Motor neuron (in vitro differentiated cells): ENCODE data around the gene PLEK2. TPM values are rescaled to one million over a fixed set of nuclear protein-coding genes. Genes with fewer than 3 reads are reported as not detected.
"Not testable (repeated sequence)": the region's sequence is repeated elsewhere in the genome, so short reads cannot be mapped to it uniquely, and the experiment has no call there.

Source experiments
- ATAC-seq, 8 experiments: fragments of 200-7000 bp; cut with Tn5 transposase; replicated peaks in 6 of 8; 2 replicates each; pipeline ENCODE4 v1.8.0; 2021; ENCODE audit warnings: mild to moderate bottlenecking in 8 of 8, moderate library complexity in 8 of 8
- H3K27ac ChIP-seq, 2 donors: fragments of 250-450 bp; sonication (Bioruptor Pico); 2 replicates each; pipeline ENCODE4 v1.9.0; 2021; ENCODE audit warnings: antibody characterized with exemption in 2 of 2, mild to moderate bottlenecking in 2 of 2, moderate library complexity in 1 of 2
- H3K4me1 ChIP-seq, 2 donors: fragments of 250-450 bp; sonication (Bioruptor Pico); replicated peaks in 1 of 2; 2 replicates each; pipeline ENCODE4 v1.6.1; 2021; ENCODE audit warnings: antibody characterized with exemption in 2 of 2, mild to moderate bottlenecking in 2 of 2, moderate library complexity in 1 of 2
- H3K4me3 ChIP-seq, 5 donors: fragments of 250-450 bp; sonication (Bioruptor Pico); 2 replicates each; pipeline ENCODE4 v1.9.0; 2021; ENCODE audit warnings: antibody characterized with exemption in 5 of 5, mild to moderate bottlenecking in 5 of 5, moderate library complexity in 4 of 5
- WGBS, 10 experiments: fragments of 450-650 bp; shearing (Covaris generic); methylation state at CpG; one replicate each; pipeline ENCODE4 v1.0.0; 2022; 5-methylcytosine and 5-hydroxymethylcytosine counted together
- in situ Hi-C, 9 experiments: fragments of 400-800 bp; cut with MboI; loops; one replicate each; pipeline ENCODE4 v1.15.0; 2021; ENCODE audit warnings: low sequenced_read_pairs in 9 of 9, low pct_unique_long_range_greater_than_20kb in 2 of 9; ENCODE audit not compliant: unreplicated experiment in 9 of 9
- total RNA-seq, 8 experiments: library from RNA; unstranded; fragments of 300-600 nt; gene quantifications; 2 replicates each; pipeline versions ENCODE4 v1.2.3 to v1.2.4, GENCODE V29; 2022

PLEK2 gene
- total RNA-seq, 8 experiments from 2014 or later, result 0.22 to 2.1 (median 0.82) TPM; not detected in 3

DNA sequence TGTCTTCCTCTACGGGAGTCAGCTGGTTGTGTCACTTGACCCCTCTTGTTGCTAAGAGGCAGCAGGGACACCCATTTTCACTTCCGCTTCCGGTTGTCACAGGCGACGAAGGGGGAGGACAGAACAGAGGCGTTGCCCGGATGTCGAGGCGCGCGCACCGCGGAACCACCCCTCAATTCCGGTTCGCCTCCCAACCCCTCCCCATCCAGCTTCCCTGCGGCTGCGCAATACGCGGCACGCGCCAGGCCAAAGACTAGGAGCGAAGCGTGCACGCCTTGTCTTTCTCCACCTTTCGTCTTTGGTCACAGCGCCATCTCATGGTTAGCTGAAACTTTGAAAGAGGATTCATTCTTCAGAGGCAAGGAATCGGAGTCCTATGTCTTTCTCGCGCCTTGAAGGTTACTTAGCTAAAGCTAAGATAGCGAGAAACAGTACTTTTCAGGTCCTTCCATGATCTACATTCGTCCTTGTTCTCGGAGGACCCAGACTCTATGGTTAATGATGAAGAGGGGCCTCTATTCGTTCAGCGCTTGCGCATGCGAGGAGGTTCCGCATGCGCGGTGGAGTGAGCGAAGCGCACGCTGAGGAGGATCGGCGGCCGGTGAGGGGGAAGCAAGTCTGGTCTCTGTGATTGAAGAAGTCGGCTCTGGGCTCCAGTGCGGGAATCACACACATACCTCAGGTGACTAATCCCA is 52.0 kb downstream of the PLEK2 start, which contains the start of the genes ATP6V1D and EIF2S1:
TSS of gene ATP6V1D (minus strand) at position 30 of the 695 bp plus-strand sequence. CDS start 106 bp downstream, outside the sequence.
TSS of gene EIF2S1 (plus strand) at position 554 of the 695 bp plus-strand sequence. CDS start 4,440 bp downstream, outside the sequence.
- 0 to 4% (median 2%) methylated on average over 1 to 30 of the region's 47 CpGs; no CpG with 5 or more reads in 2 of the 10 experiments for WGBS, 10 experiments
- in situ Hi-C loops, result no loop called here
- H3K4me3 ChIP-seq, result peak within 1 kb of the TSS; percentile 42 to 81 (median 56)
- peak within 1 kb of the TSS; percentile 93 to 99 for H3K27ac ChIP-seq
- ATAC-seq, result peak; percentile 82 to 96 (median 93)
- peaks cover 18 to 26% of the 10 kb centered on the region in 2 donors for H3K4me1 ChIP-seq

DNA sequence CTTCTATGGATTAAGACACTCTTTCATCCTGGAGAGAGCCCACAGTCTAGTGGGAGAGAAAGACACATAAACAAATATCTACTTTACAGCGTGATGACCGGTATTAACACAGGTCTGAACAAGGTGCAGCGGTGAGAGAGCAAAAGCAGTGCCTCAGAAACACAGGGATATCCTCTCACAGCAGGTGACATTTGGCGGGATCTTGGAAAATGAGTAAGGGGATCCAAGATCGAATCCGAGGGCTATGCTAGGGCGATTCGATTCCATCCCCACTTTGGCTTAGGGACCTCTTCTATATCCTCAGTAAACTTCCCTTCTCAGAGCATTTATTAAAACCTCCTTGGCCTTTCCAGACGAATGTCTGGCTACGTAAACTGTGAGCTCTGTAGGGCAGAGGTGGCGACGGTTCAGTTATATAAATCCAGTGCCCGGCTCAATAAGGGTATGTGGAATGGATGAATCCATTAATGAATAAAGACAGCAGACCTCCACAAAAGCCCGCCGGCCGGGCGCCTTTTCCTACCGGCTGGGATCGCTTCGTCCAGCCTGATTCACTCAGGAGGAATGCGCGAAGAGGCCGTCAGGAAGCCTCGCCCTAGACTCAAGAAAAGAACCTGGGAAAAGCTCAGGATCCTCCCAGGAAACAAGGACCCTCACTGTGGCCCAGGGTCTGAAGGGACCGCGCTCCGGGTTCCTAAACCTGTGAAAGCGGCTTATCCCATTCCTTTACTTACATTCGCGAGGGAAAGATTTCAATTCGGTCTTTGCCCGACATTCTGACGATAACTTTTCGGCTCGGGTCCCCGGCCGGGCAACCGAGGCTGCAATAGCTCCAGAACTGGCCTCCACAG is 52.8 kb downstream of the PLEK2 start:
- WGBS, 10 experiments, result 0 to 3% (median 0%) methylated on average over 7 to 24 of the region's 38 CpGs
- H3K4me1 ChIP-seq, result peaks cover 18 to 26% of the 10 kb centered on the region in 2 donors
- H3K27ac ChIP-seq, result peak overlapping the region; percentile 27 to 78
- ATAC-seq, result peak; percentile 4 to 29 (median 6)
- peak overlapping the region; percentile 42 to 81 (median 56) for H3K4me3 ChIP-seq
- in situ Hi-C loops, result no loop called here

DNA sequence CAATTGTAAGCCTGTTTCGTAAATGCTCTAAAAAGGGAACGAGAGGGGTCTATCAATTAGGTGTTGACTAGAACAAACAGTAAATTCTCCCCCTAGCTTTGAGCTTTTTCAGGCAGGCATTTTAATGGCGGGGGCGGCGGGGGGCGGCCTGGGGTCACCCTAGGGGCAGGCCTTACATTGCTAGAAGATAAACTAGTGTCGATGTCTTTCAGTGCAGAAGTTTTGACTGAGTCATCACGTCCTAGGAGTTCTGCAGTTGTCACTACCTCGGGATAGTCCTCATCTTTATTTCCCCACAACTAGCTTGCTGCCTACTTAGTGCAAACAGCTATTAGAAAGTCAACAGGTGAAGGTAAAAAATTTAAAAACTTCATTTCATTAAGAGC is 54.0 kb downstream of the PLEK2 start:
- peaks cover 18 to 26% of the 10 kb centered on the region in 2 donors for H3K4me1 ChIP-seq
- 0 to 100% (median 0%) methylated on average over 1 to 5 of the region's 9 CpGs; no CpG with 5 or more reads in 3 of the 10 experiments for WGBS, 10 experiments
- H3K4me3 ChIP-seq, result peak overlapping the region; percentile 42 to 81 (median 56)
- no peak overlapping the region for H3K27ac ChIP-seq
- in situ Hi-C loops, result no loop called here
- ATAC-seq, result no peak

DNA sequence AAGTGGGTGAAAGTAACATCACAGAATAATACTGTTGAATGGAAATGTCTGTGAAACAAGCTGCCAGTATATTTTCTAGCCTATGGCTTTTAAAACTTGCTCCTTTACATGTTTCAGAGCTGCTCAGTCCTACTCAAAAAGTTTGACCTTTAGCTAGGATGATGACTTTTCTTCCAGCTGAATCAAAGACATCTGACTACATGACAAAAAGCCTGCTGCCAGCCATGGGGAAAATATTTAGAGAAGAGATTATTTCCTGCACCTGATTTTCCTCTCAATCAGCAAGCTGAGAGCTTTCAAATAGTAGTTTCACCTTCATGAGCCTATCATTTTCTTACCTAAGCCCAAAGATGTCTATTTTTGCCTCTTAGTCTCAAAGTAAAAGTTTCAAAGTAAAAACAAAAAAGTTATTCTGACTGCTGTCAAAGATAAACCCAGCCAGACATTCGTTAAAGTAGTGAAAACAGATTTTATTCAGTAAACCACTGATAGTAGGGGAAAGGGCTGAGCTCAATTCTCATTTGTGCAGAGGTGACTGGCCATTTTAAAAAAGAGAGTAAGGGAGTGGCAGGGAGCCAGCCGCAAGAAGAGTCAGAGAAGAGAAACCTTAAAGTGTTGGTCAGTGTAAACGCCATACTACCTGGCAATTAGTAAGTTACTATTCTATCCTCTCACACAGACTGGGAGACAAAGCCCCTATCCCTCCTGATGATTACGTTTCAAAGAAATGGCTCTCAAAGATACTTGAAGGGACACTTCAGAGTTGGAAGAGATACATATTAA is 54.6 kb downstream of the PLEK2 start:
- WGBS, 10 experiments, result 4 to 64% (median 29%) methylated on average over 2 to 4 of the region's 4 CpGs; no CpG with 5 or more reads in 3 of the 10 experiments

DNA sequence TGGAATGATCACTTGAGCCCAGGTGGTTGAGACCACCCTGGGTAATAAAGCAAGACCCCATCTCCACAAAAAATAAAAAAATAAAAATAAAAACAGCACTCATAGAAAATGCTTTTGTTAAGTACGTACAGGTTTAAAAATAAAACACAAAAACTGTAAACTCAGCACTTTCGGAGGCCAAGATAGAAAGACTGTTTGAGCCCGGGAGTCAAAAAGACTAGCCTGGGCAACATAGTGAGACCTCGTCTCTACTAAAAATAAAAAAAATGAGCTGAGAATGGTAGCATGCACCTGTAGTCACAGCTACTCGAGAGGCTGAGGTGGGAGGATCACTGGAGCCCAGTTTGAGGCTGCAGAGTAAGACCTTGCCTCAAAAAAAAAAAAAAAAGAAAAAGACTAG is 59.9 kb downstream of the PLEK2 start:
- Histone ChIP-seq H3K4me3 (no peak overlapping the region), H3K27ac (no peak overlapping the region), H3K4me1 (peaks cover 0 to 6% of the 10 kb centered on the region in 2 donors)
- in situ Hi-C loops, result no loop called here
- no peak for ATAC-seq
- WGBS, 10 experiments, result 70 to 100% (median 94%) methylated on average over 3 to 5 of the region's 5 CpGs

More for the DNA sequence above, 54.6 kb downstream of the PLEK2 start:
- Histone ChIP-seq H3K4me1 (peaks cover 18 to 26% of the 10 kb centered on the region in 2 donors), H3K27ac (no peak overlapping the region), H3K4me3 (peak overlapping the region in 4 of 5 donors; percentile 49 to 81 (median 62))
- in situ Hi-C loops, result no loop called here
- ATAC-seq, result no peak

DNA sequence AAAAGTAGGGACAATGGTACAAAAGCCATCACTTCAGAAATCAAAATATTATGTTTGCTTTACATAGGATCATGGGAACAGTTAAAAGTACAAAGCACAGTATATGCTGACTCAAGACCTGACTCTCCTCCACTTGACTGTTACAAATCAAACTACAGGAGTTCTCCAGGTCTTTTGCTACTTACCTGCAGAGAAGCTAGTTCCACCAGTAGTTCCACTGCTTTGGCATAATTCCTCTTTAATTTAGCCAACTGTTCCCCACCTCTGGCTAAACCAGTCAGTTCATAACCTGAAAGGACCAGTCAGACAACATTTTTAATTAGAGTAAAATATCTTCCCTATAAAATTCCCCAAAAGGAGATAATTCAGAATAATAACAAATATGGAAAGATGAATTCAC is 66.4 kb downstream of the PLEK2 start:
- no peak overlapping the region for H3K4me3 ChIP-seq
- in situ Hi-C loops, result no loop called here
- no peak for ATAC-seq
- no peak overlapping the region for H3K27ac ChIP-seq
- H3K4me1 ChIP-seq, result no peaks in the 10 kb centered on the region

DNA sequence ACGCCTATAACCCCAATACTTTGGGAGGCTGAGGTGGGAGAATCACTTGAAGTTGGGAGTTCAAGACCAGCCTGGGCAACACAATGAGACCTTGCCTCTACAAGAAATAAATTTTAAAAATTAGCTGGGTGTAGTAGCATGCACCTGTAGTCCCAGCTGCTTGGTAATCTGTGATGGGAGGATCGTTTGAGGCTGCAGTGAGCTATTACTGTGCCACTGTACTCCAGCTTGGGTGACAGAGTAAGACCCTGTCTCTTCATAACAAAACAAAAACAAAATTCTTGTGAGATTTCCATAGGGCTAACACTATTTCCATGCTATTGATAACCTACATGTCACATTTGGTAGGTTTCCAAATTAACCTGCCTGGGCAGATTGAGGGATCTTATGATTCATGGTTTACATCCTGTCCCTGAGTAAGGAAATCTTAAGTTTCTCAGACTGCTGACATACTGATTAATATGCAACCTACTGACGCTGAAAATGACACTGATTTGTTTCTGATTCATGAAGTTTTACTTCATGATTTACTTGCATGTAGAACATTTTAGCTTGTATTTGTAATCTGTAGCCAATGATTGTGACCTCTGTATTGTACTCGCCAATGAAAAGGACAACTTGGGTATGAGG is 68.2 kb downstream of the PLEK2 start:
- H3K4me3 ChIP-seq, result no peak overlapping the region
- ATAC-seq, result no peak
- H3K4me1 ChIP-seq, result no peaks in the 10 kb centered on the region
- in situ Hi-C loops, result no loop called here
- H3K27ac ChIP-seq, result no peak overlapping the region
- 58 to 100% (median 93%) methylated on average over 1 to 3 of the region's 4 CpGs; no CpG with 5 or more reads in 1 of the 10 experiments for WGBS, 10 experiments

DNA sequence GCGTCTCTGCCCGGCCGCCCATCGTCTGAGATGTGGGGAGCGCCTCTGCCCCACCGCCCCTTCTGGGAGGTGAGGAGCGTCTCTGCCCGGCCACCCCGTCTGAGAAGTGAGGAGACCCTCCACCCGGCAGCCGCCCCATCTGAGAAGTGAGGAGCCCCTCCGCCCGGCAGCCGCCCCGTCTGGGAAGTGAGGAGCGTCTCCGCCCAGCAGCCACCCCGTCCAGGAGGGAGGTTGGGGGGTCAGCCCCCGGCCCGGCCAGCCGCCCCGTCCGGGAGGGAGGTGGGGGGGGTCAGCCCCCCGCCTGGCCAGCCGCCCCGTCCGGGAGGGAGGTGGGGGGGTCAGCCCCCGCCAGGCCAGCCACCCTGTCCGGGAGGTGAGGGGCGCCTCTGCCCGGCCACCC is 70.7 kb downstream of the PLEK2 start:
- WGBS, 10 experiments, result no CpG with 5 or more reads among the region's 31 CpGs
- H3K4me1 ChIP-seq, ATAC-seq, in situ Hi-C loops, H3K27ac ChIP-seq, H3K4me3 ChIP-seq: not testable (repeated sequence)

Other genes with a start within 250 kb of the PLEK2 start
- gene GARIN2, start 222.7 kb downstream of the PLEK2 start, total RNA-seq, result under 1 TPM in 5 of 8 experiments, not detected in 3; 0.05 to 0.54 (median 0.45) TPM
- gene PALS1, start 170.7 kb downstream of the PLEK2 start, total RNA-seq, result 10 to 100 TPM in 7 of 8 experiments, 1 to 10 TPM in 1; 10.0 to 35.9 (median 20.5) TPM
- 100 to 1,000 TPM in 6 of 8 experiments, 10 to 100 TPM in 2; 75.7 to 176 (median 115) TPM for gene ATP6V1D, start 52.4 kb downstream of the PLEK2 start, total RNA-seq
- gene EIF2S1, start 51.8 kb downstream of the PLEK2 start, total RNA-seq, result 100 to 1,000 TPM in 4 of 8 experiments, 10 to 100 TPM in 4; 81.3 to 176 (median 105) TPM
- gene TMEM229B, start 76.6 kb upstream of the PLEK2 start, total RNA-seq, result 10 to 100 TPM in 1 of 8 experiments, 1 to 10 TPM in 3, under 1 TPM in 4; 0.38 to 13.3 (median 0.93) TPM
- 10 to 100 TPM in 1 of 8 experiments, 1 to 10 TPM in 7; 1.2 to 11.2 (median 6.0) TPM for gene PLEKHH1, start 121.1 kb upstream of the PLEK2 start, total RNA-seq
- 10 to 100 TPM; 14.1 to 39.2 (median 28.4) TPM for gene PIGH, start 188.1 kb upstream of the PLEK2 start, total RNA-seq
- gene ARG2, start 207.8 kb upstream of the PLEK2 start, total RNA-seq, result 10 to 100 TPM in 5 of 8 experiments, 1 to 10 TPM in 3; 1.4 to 46.3 (median 17.4) TPM